HG02938 (cell line): ENCODE results near the gene CCNG1.
"Not testable (repeated sequence)": the region's sequence is repeated elsewhere in the genome, so short reads cannot be mapped to it uniquely, and the experiment has no call there.

Source experiments
- ATAC-seq: cut with Tn5 transposase; IDR thresholded peaks from one replicate; pipeline ENCODE4 v1.9.1; 2021; ENCODE audit warnings: mild to moderate bottlenecking, moderate library complexity; ENCODE audit not compliant: unreplicated experiment

The CCNG1 gene

GRCh38 chr5:163437309-163438182, at the start of gene CCNG1:
TSS of gene CCNG1 (plus strand) at chr5:163437595. CDS start at chr5:163439257, 1,662 bp downstream.
- peak; percentile 97 for ATAC-seq

GRCh38 chr5:163395792-163396191, 41.6 kb upstream of the CCNG1 start:
- ATAC-seq: no peak

- ATAC-seq: not testable (repeated sequence)
Measured at GRCh38 chr5:163396818-163397340, 40.5 kb upstream of the CCNG1 start.

- no peak for ATAC-seq
Measured at GRCh38 chr5:163397354-163397753, 40.0 kb upstream of the CCNG1 start.

- ATAC-seq: no peak
Measured at GRCh38 chr5:163399923-163400322, 37.5 kb upstream of the CCNG1 start.

- ATAC-seq: no peak
Measured at GRCh38 chr5:163401271-163401670, 36.1 kb upstream of the CCNG1 start.

GRCh38 chr5:163402007-163402406, 35.4 kb upstream of the CCNG1 start:
- no peak for ATAC-seq

GRCh38 chr5:163404364-163405173, 32.8 kb upstream of the CCNG1 start:
- no peak for ATAC-seq

GRCh38 chr5:163407034-163407655, 30.2 kb upstream of the CCNG1 start:
- peak; percentile 89 for ATAC-seq

GRCh38 chr5:163408311-163408923, 29.0 kb upstream of the CCNG1 start:
- peak; percentile 75 for ATAC-seq

GRCh38 chr5:163409384-163409783, 28.0 kb upstream of the CCNG1 start:
- ATAC-seq: no peak

- no peak for ATAC-seq
Measured at GRCh38 chr5:163410505-163410904, 26.9 kb upstream of the CCNG1 start.

GRCh38 chr5:163415673-163416072, 21.7 kb upstream of the CCNG1 start:
- ATAC-seq: not testable (repeated sequence)

GRCh38 chr5:163424836-163425235, 12.6 kb upstream of the CCNG1 start:
- no peak for ATAC-seq

GRCh38 chr5:163426128-163426527, 11.3 kb upstream of the CCNG1 start:
- ATAC-seq: not testable (repeated sequence)

- no peak for ATAC-seq
Measured at GRCh38 chr5:163432544-163432943, 4.9 kb upstream of the CCNG1 start.

GRCh38 chr5:163433271-163433670, 4.1 kb upstream of the CCNG1 start:
- no peak for ATAC-seq

GRCh38 chr5:163434401-163434866, 3.0 kb upstream of the CCNG1 start:
- ATAC-seq: no peak

GRCh38 chr5:163436515-163436914, 880 bp upstream of the CCNG1 start:
- no peak for ATAC-seq

GRCh38 chr5:163437011-163437308, 435 bp upstream of the CCNG1 start:
- ATAC-seq: no peak

- no peak for ATAC-seq
Measured at GRCh38 chr5:163439092-163439425, 1.7 kb downstream of the CCNG1 start.
